Measurements from ENCODE around the gene VSIG10L. TPM values are rescaled to one million over a fixed set of nuclear protein-coding genes. Genes with fewer than 3 reads are reported as not detected.

Gene VSIG10L
- total RNA-seq, 1 donor from 2014 or later = 5.9 TPM

GRCh38 chr19:51382004-51382403 is 40.1 kb upstream of the VSIG10L start:
- Mint-ChIP-seq H3K4me3 (no peak overlapping the region), H3K36me3 (no peaks in the 10 kb centered on the region), H3K27ac (no peak overlapping the region), H3K27me3 (peaks cover 3% of the 10 kb centered on the region), H3K4me1 (ENCODE audit: unreplicated experiment) (no peaks in the 10 kb centered on the region), H3K9me3 (no peaks in the 10 kb centered on the region)
- DNase-seq (ENCODE audit: extremely low spot score, unreplicated experiment) = no peak
- TF ChIP-seq, protein P1, sequence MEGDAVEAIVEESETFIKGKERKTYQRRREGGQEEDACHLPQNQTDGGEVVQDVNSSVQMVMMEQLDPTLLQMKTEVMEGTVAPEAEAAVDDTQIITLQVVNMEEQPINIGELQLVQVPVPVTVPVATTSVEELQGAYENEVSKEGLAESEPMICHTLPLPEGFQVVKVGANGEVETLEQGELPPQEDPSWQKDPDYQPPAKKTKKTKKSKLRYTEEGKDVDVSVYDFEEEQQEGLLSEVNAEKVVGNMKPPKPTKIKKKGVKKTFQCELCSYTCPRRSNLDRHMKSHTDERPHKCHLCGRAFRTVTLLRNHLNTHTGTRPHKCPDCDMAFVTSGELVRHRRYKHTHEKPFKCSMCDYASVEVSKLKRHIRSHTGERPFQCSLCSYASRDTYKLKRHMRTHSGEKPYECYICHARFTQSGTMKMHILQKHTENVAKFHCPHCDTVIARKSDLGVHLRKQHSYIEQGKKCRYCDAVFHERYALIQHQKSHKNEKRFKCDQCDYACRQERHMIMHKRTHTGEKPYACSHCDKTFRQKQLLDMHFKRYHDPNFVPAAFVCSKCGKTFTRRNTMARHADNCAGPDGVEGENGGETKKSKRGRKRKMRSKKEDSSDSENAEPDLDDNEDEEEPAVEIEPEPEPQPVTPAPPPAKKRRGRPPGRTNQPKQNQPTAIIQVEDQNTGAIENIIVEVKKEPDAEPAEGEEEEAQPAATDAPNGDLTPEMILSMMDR (conservative IDR thresholded peaks at IDR 0.05) = no peak

DNA sequence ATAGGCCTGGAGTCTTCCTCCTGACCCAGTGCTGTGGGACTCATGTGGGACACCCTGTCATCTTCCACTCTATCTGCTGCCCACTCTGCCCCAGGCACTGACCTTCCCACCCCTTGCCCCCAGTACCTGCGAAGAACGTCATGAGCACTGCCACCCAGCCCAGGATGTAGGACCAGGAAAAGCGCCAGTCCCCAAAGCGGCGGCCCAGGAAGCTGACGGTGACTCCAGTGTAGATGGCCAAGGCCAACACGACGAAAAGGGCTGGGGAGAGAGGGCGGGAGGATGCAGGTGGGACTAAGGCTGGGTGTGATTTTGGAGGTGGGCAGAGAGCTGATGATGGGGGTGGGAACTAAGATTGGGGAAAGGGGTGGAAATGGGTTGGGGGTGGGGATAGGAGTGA is 38.4 kb upstream of the VSIG10L start:
- no peak for DNase-seq (ENCODE audit: extremely low spot score, unreplicated experiment)
- Mint-ChIP-seq H3K4me3 (no peak overlapping the region), H3K9me3 (no peaks in the 10 kb centered on the region), H3K27me3 (peaks cover 3% of the 10 kb centered on the region), H3K4me1 (ENCODE audit: unreplicated experiment) (no peaks in the 10 kb centered on the region), H3K27ac (no peak overlapping the region), H3K36me3 (no peaks in the 10 kb centered on the region)
- TF ChIP-seq, protein P1 (conservative IDR thresholded peaks at IDR 0.05) = no peak

GRCh38 chr19:51377422-51377821 is 35.5 kb upstream of the VSIG10L start:
- H3K27ac Mint-ChIP-seq = no peak overlapping the region
- TF ChIP-seq, protein P1 (conservative IDR thresholded peaks at IDR 0.05) = no peak
- H3K9me3 Mint-ChIP-seq = no peaks in the 10 kb centered on the region
- no peak for DNase-seq (ENCODE audit: extremely low spot score, unreplicated experiment)
- H3K4me1 Mint-ChIP-seq (ENCODE audit: unreplicated experiment) = no peaks in the 10 kb centered on the region
- peaks cover 3% of the 10 kb centered on the region for H3K27me3 Mint-ChIP-seq
- H3K36me3 Mint-ChIP-seq = no peaks in the 10 kb centered on the region
- H3K4me3 Mint-ChIP-seq = no peak overlapping the region

DNA sequence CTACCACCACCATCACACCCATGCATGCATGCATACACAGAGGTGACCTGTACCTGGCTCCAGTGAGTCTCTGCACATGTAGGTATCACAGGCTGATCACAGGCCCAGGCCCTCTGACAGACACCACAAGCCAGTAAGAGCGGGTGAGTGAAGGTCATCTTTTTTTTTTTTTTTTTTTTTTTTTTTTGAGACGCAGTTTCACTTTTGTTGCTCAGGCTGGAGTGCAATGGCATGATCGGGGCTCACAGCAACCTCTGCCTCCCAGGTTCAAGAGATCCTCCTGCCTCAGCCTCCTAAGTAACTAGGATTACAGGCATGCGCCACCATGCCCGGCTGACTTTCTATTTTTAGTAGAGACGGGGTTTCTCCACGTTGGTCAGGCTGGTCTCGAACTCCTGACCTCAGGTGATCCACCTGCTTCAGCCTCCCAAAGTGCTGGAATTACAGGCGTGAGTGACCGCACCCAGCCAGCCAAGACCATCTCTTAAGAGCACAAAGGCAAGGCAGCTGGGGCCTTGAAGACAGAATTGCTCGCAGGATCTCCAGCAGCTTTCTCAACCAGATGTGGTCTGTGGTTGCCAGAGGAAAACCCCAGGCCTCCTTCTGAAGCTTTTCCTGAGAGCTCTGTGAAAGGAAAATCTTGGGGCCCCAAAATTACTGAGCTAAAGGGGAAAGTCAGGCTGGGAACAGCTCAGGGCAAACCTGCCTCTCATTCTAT is 33.7 kb upstream of the VSIG10L start:
- DNase-seq (ENCODE audit: extremely low spot score, unreplicated experiment) = no peak
- Mint-ChIP-seq H3K27me3 (peaks cover 3% of the 10 kb centered on the region), H3K27ac (no peak overlapping the region), H3K4me3 (no peak overlapping the region), H3K4me1 (ENCODE audit: unreplicated experiment) (no peaks in the 10 kb centered on the region), H3K9me3 (no peaks in the 10 kb centered on the region), H3K36me3 (no peaks in the 10 kb centered on the region)
- TF ChIP-seq, protein P1 (conservative IDR thresholded peaks at IDR 0.05) = no peak

DNA sequence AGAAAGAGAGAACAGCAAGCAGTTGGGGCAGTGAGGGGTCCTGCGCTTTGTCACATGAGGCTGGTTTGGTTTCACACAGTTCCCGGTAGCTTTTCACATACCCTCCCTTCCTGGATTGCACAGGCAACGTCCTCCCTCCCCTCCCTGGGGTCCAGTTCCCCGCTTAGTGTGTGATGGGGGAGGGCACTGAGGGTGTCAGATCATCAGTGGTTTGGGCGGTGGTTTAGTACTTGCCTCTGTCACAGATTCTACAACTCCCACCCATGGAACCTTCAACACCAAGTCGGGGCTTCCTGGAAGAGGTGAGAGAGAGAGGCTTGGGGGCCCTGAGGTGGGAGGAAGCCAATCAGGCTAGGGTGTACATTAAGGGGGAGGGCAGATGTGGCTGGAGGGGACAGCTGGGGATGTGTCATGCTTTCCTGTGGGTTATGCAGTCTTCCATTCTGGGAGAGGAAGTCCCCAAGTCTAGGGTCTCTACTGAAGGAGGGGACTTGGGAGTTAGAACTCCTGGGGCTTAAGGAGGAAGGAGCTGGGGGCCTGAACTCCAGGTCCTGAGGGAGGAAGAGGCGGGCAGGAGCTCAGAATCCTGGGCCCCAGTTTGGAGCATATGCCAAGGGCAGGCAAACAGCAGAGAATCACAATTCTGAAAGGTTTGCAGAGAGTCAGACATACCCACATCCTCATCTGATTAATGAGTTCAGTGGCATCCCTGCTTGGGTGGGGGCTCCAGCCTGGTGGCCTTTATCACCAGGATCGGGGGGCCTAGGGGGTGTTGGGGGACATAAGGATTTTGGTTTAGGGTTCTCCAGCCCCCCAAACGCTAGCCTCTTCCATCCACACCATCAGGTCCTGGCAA is 30.9 kb upstream of the VSIG10L start, which contains the start of gene NKG7:
Gene NKG7, minus strand, starts transcription at position 6 of the 856 bp plus-strand sequence. CDS start 119 bp downstream, outside the sequence.
- no peak for DNase-seq (ENCODE audit: extremely low spot score, unreplicated experiment)
- Mint-ChIP-seq H3K9me3 (no peaks in the 10 kb centered on the region), H3K4me1 (ENCODE audit: unreplicated experiment) (peaks cover 7% of the 10 kb centered on the region), H3K27ac (no peak within 1 kb of the TSS), H3K4me3 (no peak within 1 kb of the TSS), H3K27me3 (peaks cover 3% of the 10 kb centered on the region), H3K36me3 (no peaks in the 10 kb centered on the region)
- TF ChIP-seq, protein P1 (conservative IDR thresholded peaks at IDR 0.05) = no peak

Data from type B pancreatic cell (in vitro differentiated cells).